GM20000 (cell line): ENCODE results near the gene FAM241B.

Experiments
- DNase-seq: peaks from one replicate; pipeline ENCODE4 v3.0.0; 2012; ENCODE audit warnings: low spot score
- TF ChIP-seq, protein P1 (sequence below): IDR thresholded peaks from 2 replicates; pipeline ENCODE4 v1.5.1; 2012; ENCODE audit warnings: mild to moderate bottlenecking, control low read depth; ENCODE audit errors: extremely low read depth, missing control alignments

The FAM241B gene

DNA sequence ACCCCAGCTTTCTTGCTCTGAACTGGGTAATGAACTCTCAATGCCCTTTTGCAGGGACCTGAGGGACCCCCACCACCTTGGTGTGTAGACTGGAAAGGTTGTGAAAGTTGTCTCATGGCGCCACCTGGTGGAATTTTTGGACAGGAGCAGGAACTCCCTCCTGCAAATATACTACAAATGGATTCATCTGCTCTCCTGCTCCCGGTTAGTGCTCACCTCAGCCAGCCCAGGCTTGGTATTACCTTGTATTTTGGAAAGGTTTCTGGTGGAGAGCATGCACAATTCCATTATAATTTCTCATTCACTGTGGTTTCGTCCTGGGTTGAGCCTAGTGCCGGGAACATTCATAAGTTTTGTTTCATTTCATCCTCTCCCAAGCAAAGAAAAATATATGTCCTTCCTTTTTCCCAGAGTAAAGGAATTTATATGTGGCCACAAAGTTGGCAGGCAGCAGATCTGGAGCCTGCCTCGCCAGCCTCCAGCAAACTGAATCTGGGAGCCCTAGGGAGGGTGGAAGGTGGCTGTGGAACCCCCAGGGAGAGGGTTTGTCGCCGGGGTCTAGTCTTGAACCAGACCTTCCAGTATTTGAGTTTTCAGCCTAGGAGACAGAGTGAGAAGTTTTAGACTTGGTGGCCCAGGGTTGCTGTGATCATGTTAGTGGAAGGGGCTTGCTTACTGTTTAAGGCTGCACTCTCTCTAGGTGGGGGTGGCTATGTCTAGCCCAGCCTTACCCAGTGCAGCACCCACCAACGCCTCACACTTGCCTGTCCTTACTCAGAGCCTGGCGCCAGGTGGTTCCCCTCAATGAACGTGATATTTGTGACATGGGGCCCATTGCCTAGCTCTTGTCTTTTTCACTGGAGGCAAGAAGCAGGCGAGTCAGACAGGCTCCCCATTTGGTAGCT is 9.5 kb downstream of the FAM241B start:
- DNase-seq, result peak; percentile 80
- TF ChIP-seq, protein P1, sequence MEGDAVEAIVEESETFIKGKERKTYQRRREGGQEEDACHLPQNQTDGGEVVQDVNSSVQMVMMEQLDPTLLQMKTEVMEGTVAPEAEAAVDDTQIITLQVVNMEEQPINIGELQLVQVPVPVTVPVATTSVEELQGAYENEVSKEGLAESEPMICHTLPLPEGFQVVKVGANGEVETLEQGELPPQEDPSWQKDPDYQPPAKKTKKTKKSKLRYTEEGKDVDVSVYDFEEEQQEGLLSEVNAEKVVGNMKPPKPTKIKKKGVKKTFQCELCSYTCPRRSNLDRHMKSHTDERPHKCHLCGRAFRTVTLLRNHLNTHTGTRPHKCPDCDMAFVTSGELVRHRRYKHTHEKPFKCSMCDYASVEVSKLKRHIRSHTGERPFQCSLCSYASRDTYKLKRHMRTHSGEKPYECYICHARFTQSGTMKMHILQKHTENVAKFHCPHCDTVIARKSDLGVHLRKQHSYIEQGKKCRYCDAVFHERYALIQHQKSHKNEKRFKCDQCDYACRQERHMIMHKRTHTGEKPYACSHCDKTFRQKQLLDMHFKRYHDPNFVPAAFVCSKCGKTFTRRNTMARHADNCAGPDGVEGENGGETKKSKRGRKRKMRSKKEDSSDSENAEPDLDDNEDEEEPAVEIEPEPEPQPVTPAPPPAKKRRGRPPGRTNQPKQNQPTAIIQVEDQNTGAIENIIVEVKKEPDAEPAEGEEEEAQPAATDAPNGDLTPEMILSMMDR, result peak; percentile 71

DNA sequence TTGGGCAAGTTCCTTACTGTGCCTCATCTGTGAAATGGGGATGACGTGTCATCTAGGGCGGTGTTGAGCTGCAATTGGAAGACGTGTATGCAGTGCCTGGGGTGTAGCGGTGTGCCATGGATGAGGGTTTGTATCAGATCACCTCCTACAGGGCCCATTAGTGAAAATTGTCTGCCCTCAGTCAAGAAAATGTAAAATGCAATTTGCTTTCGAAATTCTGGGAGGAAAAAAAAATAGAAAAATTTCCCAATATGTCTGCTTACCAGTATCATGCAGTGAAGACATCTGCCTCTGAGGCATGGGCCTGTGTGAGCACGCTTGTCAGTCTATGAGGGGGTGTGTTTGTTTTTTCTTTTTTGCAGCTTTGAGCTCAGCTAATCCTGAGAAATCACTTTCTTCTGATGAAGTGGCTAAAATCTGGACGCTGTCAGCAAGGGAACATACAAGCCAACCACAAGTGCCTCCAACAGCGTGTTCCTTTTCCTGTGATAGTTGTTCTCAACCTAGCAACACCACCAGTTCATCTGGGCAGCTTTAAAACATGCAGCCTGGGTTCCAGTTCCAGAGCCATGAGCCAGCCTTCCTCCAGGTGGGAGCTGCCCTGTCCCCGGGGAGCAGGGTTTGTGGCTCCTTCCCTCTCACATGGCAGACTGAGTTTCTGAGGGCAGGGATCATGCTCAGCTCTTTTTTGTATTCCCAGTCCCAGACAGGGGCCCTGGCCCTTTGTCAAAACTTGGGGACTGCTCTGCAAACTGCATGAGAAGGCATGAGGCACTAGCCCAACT is 10.3 kb downstream of the FAM241B start:
- TF ChIP-seq, protein P1, result no peak
- no peak for DNase-seq

DNA sequence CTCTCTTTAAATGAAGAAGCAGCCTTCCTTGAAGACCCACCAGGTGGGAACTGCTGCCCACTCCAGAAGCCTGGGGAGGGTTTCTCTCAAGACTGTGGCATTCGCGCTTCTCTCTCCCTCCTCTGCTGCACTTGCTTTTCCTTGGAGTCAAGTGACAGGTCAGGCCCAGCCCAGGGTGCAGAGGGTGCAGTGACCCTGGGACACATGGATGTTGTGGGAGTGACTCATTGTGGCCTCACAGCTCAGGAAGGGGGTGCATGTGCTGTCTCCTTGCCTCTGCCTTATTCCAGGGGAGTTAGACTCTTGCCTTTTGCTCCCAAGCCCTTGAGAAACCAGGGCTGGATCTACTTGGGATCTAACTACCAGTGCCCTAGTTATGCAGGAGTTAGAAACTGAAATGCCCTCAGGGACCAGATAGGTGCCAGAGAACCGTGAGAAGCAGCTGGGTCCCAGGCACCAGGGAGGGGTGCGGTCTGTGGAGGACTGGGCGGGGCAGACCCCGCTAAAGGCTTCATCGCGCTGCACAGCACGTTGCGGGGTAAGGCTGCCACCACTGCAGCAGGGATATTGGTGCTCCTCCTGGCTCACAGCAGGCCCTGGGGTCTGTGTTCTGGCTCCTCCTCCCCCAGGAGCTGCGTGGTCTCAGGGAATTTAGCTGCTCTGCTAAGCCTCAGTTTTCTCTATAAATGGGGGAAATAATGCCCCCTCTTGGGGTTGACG is 11.4 kb downstream of the FAM241B start:
- no peak for DNase-seq
- TF ChIP-seq, protein P1, result no peak

DNA sequence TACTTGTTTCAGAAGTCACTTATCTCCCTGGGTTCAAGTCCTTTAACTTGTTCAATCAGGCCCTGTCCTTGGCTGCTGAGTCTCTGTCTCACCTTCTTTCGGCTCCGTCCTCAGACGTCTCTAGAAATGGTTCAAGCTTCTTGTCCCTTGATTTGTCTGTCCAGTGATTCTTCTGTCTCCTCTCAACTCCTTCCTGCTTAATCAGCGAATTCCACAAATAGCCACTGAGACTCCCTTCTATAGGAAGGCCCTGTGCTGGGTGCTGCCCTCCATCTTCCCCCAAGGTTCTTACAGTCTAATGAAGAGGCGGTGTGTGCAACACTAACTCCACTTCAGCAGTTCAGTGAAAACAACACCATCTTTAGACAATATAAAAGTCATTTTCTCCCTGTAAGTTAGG is 12.7 kb downstream of the FAM241B start:
- TF ChIP-seq, protein P1, result no peak
- no peak for DNase-seq

DNA sequence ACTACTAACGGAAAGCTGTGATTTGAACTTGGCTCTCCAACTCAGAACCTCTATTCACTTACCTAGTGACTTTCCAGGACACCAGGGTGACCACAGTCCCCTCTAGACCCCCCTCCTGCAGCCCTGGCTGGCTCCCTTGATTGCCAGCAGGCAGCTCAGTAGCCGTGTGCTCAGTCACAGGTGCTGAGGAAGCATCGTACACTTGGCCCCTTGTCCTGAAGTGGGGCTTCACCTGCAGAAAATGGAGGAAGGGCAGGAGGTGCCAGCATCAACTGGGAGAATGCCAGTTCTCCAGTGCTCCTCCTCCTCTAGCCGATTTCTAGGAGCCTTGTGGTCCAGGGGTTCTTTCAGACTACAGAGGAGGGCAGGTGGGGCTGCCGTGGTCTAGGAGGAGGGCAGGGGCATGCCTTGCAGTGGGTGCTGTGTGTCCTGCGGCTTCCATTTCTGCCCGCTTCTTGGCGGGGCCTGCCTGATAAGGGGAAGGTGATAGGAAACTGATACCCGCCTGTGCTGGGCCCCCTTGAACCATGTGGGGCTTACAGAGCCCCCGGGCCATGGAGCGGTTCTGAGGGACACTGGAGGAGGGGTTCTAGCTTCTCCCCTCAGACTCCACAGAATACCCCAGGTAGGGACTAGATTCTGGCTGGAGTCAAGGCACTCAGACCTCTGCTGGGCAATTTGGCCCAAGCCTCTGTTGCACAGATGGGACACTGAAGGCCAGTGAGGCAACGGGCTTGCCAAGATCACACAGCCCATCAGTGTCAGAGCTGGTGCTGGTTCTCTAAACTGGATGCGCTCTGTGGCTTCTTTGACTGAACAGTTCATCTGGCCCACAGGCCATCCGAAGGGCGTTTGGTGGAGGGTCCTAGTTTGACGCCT is 14.0 kb downstream of the FAM241B start:
- TF ChIP-seq, protein P1, result no peak
- no peak for DNase-seq

DNA sequence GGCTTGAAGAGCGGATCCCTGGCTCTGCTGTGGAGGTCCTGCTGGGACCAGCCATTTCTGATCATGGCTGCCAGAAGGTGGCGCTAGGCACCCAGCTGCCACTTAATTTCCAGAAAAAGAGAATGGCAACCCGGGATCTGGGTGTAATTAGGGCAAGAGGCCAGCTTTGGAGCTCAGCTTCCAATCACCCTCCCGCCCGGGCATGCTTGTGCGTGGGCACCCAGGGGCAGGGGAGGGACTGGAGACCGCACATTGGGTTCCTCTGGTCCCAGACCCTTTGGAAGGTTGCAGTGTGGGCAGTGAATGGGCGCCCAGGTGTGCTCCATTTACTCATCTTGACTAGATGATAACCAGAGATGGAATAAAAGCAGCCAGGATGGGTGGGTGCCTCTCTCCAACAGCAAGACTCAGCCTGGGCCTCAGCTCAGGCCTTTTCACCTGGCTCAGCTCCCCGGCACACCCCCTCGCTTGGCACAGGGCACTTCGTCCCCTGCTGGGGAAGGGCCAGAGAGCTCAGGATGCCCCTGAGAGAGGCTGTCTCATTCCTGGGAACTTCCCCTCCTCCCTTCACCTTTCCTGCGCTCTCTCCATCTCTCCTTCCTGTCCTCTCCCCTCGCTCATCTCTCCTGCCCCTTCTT is 14.7 kb downstream of the FAM241B start:
- peak; percentile 68 for DNase-seq
- TF ChIP-seq, protein P1, result peak; percentile 67
